Keratinocyte (primary cell): ENCODE results near the gene WASF2. TPM values are rescaled to one million over a fixed set of nuclear protein-coding genes. Genes with fewer than 3 reads are reported as not detected.

Source experiments
- DNase-seq: peaks from one replicate; pipeline ENCODE4 v3.0.0-alpha.2; 2011; ENCODE audit warnings: low read depth, missing footprints, low spot score
- FAIRE-seq: peaks from 2 replicates; lab custom pipeline; 2011; peaks lifted over from hg19 to GRCh38; lab: Jason Lieb, UNC
- H2AFZ ChIP-seq: 2 replicates; pipeline ENCODE4 v1.6.0; 2012; ENCODE audit warnings: low read length, control low read depth, inconsistent platforms; ENCODE audit not compliant: control insufficient read depth
- H3K27ac ChIP-seq: 2 replicates; pipeline ENCODE4 v1.5.1; 2011; ENCODE audit warnings: low read length; ENCODE audit not compliant: control insufficient read depth, insufficient read depth
- H3K27me3 ChIP-seq: 3 replicates; pipeline ENCODE4 v1.6.0; 2011; ENCODE audit warnings: low read length; ENCODE audit not compliant: control insufficient read depth, insufficient read depth; ENCODE audit errors: extremely low read depth
- H3K36me3 ChIP-seq, 2 experiments: 2 replicates in 1 of 2; 3 replicates in 1 of 2; pipeline ENCODE4 v1.5.1; 2011; ENCODE audit warnings: low read length in 2 of 2, mild to moderate bottlenecking in 1 of 2; ENCODE audit not compliant: control insufficient read depth in 2 of 2, insufficient read depth in 2 of 2; ENCODE audit errors: extremely low read depth in 1 of 2
- H3K4me1 ChIP-seq: 3 replicates; pipeline ENCODE4 v1.5.1; 2011; ENCODE audit warnings: low read length; ENCODE audit not compliant: control insufficient read depth, insufficient read depth; ENCODE audit errors: extremely low read depth
- H3K4me2 ChIP-seq: 3 replicates; pipeline ENCODE4 v1.6.0; 2011; ENCODE audit warnings: low read depth, low read length; ENCODE audit not compliant: control insufficient read depth, insufficient read depth; ENCODE audit errors: extremely low read depth
- H3K4me3 ChIP-seq, 3 experiments: fragments of 200-600 bp in 1 of 3; sonication (generic) in 1 of 3; 2 replicates in 2 of 3; 3 replicates in 1 of 3; pipeline ENCODE4 v1.5.1; 2011 to 2016; ENCODE audit warnings: low read length in 3 of 3, mild to moderate bottlenecking in 3 of 3, control low read depth in 2 of 3, inconsistent platforms in 1 of 3, low read depth in 1 of 3, mixed read lengths in 1 of 3, mixed run types in 1 of 3, moderate library complexity in 1 of 3; ENCODE audit not compliant: control insufficient read depth in 2 of 3, insufficient read depth in 2 of 3; ENCODE audit errors: extremely low read depth in 1 of 3
- H3K79me2 ChIP-seq: 2 replicates; pipeline ENCODE4 v1.6.0; 2012; ENCODE audit warnings: low read length; ENCODE audit not compliant: control insufficient read depth, insufficient read depth
- H3K9ac ChIP-seq: 3 replicates; pipeline ENCODE4 v1.6.0; 2011; ENCODE audit warnings: low read length; ENCODE audit not compliant: control insufficient read depth, insufficient read depth; ENCODE audit errors: extremely low read depth
- H3K9me1 ChIP-seq: 3 replicates; pipeline ENCODE4 v1.6.0; 2011; ENCODE audit warnings: low read length; ENCODE audit not compliant: control insufficient read depth, insufficient read depth; ENCODE audit errors: extremely low read depth
- H3K9me3 ChIP-seq: 2 replicates; pipeline ENCODE4 v1.5.1; 2012; ENCODE audit warnings: low read depth, low read length; ENCODE audit not compliant: control insufficient read depth
- H4K20me1 ChIP-seq: 3 replicates; pipeline ENCODE4 v1.6.0; 2011; ENCODE audit warnings: low read length; ENCODE audit not compliant: control insufficient read depth, insufficient read depth; ENCODE audit errors: extremely low read depth
- CTCF ChIP-seq, 3 experiments: IDR thresholded peaks in 1 of 3; conservative IDR thresholded peaks in 1 of 3; optimal IDR thresholded peaks in 1 of 3; 2 replicates in 2 of 3; 3 replicates in 1 of 3; pipeline versions ENCODE3 to v1.5.1; 2011; ENCODE audit warnings: low read length in 3 of 3, mild to moderate bottlenecking in 3 of 3, moderate library complexity in 2 of 3, control low read depth in 1 of 3, inconsistent platforms in 1 of 3; ENCODE audit not compliant: insufficient read depth in 2 of 3; ENCODE audit errors: extremely low read depth in 1 of 3
- EZH2 ChIP-seq: IDR thresholded peaks from one replicate; pipeline ENCODE4 v1.6.1; 2012; ENCODE audit warnings: inconsistent platforms, mild to moderate bottlenecking, low read length, moderate library complexity
- dilution Hi-C: fragments of 300-500 bp; cut with MboI; formaldehyde crosslinking; loops from one replicate; pipeline ENCODE4 v1.7.0; 2020; ENCODE audit warnings: low sequenced_read_pairs; ENCODE audit not compliant: extremely low pct_ligation_motif_present
- polyA plus RNA-seq, 5 experiments: library from polyadenylated mRNA; depleted of rRNA in 3 of 5; stranded (reverse) in 3 of 5; stranded (forward) in 1 of 5; unstranded in 1 of 5; fragments of >200 nt; gene quantifications; 1 replicate in 1 of 5; 2 replicates in 3 of 5; 3 replicates in 1 of 5; pipeline versions ENCODE4 v1.2.1 to v1.2.3, GENCODE V29; 2011 to 2012; ENCODE audit warnings: missing spikeins in 2 of 5, low read depth in 1 of 5, low replicate concordance in 1 of 5

Gene WASF2
- polyA plus RNA-seq, 1 donor (not counting 4 experiments of a cell fraction or from before 2014, with no cell fraction given), result 42.9 TPM

- Histone ChIP-seq H3K9ac (no peak overlapping the region), H3K79me2 (peaks cover 15% of the 10 kb centered on the region), H2AFZ (no peak overlapping the region), H4K20me1 (no peaks in the 10 kb centered on the region), H3K4me2 (no peak overlapping the region), H3K27me3 (no peaks in the 10 kb centered on the region), H3K27ac (no peak overlapping the region), H3K4me1 (peaks cover 21% of the 10 kb centered on the region), H3K9me3 (no peaks in the 10 kb centered on the region), H3K36me3 (no peaks in the 10 kb centered on the region), H3K9me1 (no peaks in the 10 kb centered on the region), H3K4me3 (no peak overlapping the region)
- TF ChIP-seq EZH2 (no peak), CTCF (optimal IDR thresholded peaks at IDR 0.05 in 1 of 3, IDR thresholded peaks at IDR 0.05 in 1 of 3, conservative IDR thresholded peaks at IDR 0.05 in 1 of 3; ENCODE audit: extremely low read depth in 1 of 3, insufficient read depth in 2 of 3, low read length in 3 of 3) (no peak)
- no peak for FAIRE-seq
- dilution Hi-C loops, result no loop called here
- DNase-seq, result no peak
Observed at GRCh38 chr1:27394925-27395324, 95.0 kb downstream of the WASF2 start.

- H3K79me2 ChIP-seq, result peaks cover 15% of the 10 kb centered on the region
- no peak overlapping the region for H3K4me3 ChIP-seq
- no peaks in the 10 kb centered on the region for H3K27me3 ChIP-seq
- dilution Hi-C loops, result no loop called here
- FAIRE-seq, result no peak
- H3K9ac ChIP-seq, result no peak overlapping the region
- no peak overlapping the region for H3K4me2 ChIP-seq
- no peak overlapping the region for H2AFZ ChIP-seq
- H3K36me3 ChIP-seq, result no peaks in the 10 kb centered on the region
- TF ChIP-seq EZH2 (no peak), CTCF (optimal IDR thresholded peaks at IDR 0.05 in 1 of 3, IDR thresholded peaks at IDR 0.05 in 1 of 3, conservative IDR thresholded peaks at IDR 0.05 in 1 of 3; ENCODE audit: extremely low read depth in 1 of 3, insufficient read depth in 2 of 3, low read length in 3 of 3) (no peak)
- no peak for DNase-seq
- H3K27ac ChIP-seq, result no peak overlapping the region
- no peaks in the 10 kb centered on the region for H3K9me3 ChIP-seq
- no peaks in the 10 kb centered on the region for H3K9me1 ChIP-seq
- H4K20me1 ChIP-seq, result no peaks in the 10 kb centered on the region
- H3K4me1 ChIP-seq, result peaks cover 21% of the 10 kb centered on the region
Observed at GRCh38 chr1:27394282-27394658, 95.7 kb downstream of the WASF2 start.
